NCI-H460 (cell line): Measurements from ENCODE around the gene ZNF302. TPM values are rescaled to one million over a fixed set of nuclear protein-coding genes. Genes with fewer than 3 reads are reported as not detected.

ENCODE experiments used
- DNase-seq: peaks from one replicate; pipeline ENCODE4 v3.0.0-alpha.2; 2016; ENCODE audit warnings: low read depth; ENCODE audit errors: extremely low read depth
- small RNA-seq, 2 experiments: library from RNA; depleted of rRNA; stranded (forward); fragments of <200 nt; gene quantifications; one replicate each; pipeline ENCODE3, GENCODE V24; 2014
- total RNA-seq: library from RNA; depleted of rRNA; stranded (reverse); fragments of >200 nt; shearing (Covaris generic); gene quantifications from 2 replicates; pipeline ENCODE4 v1.2.3, GENCODE V29; 2014; rRNA removed

The ZNF302 gene
- total RNA-seq, 1 experiment from 2014 or later = 15.7 TPM

- no peak for DNase-seq
Measured at GRCh38 chr19:34731019-34731829, 53.7 kb downstream of the ZNF302 start.

DNA sequence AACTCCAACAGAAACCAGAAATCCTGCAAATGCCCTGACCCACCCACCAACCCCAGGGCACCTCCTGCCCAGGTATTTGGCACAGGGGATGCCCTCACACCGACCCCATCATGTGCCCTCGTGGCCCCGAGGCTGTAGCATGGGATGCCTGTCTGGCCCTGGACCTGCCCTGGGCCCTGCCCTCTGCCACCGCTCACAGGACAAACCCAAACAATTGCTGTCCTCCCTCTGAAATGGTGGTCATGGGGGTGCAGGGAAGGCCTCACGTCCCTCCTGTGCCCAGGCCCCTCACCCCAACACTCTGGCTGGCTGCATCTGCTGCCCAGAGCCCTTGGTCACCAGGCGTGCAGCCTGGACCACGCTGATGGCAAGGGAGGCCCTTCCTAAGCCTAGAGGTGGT, 54.5 kb downstream of the ZNF302 start:
- no peak for DNase-seq

- DNase-seq = no peak
Measured at GRCh38 chr19:34732612-34733211, 55.2 kb downstream of the ZNF302 start.

- no peak for DNase-seq
Measured at GRCh38 chr19:34733266-34733745, 55.8 kb downstream of the ZNF302 start.

DNA sequence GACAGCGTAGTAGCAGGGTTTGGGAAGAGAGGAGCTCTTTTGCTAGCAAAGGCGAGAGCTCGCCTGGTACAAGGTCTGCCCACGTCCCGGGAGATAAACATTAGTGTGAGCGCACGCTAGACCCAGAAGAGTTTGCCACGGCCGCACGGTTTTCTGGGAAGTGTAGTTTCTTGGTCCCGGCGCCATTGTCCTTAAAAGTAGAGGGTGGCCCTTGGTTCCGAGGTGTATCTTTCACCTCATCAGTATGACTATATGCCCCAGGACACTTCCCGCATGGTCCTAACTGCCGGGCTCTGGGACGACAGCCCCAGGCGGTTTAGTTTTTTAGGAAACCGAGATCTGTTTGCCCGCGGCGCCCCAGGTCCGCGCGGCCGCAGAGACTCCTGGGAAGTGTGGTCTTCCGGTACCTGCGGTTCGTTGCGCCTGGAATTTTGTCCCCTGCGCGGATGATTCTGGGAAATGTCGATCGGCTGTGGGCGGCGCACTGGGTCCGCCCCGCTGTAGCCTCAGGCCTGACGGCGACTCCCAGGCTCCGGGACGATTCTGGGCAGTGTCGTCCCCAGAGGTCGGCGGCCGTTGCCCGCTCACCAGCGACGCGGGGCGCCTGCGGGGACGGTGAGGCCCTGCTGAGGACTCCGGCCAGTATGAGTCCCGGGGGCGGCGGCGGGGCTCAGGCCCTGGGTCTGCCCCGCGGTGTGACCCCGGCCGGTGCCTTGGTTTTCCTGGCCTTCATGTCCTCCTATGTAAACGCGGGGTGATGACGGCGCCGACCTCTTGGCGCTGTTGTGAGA, 56.5 kb downstream of the ZNF302 start, which contains the start of gene ZNF181:
TSS of gene ZNF181 (plus strand) at position 498 of the 791 bp plus-strand sequence. CDS start 795 bp downstream, outside the sequence.
- peak; percentile 82 for DNase-seq

DNA sequence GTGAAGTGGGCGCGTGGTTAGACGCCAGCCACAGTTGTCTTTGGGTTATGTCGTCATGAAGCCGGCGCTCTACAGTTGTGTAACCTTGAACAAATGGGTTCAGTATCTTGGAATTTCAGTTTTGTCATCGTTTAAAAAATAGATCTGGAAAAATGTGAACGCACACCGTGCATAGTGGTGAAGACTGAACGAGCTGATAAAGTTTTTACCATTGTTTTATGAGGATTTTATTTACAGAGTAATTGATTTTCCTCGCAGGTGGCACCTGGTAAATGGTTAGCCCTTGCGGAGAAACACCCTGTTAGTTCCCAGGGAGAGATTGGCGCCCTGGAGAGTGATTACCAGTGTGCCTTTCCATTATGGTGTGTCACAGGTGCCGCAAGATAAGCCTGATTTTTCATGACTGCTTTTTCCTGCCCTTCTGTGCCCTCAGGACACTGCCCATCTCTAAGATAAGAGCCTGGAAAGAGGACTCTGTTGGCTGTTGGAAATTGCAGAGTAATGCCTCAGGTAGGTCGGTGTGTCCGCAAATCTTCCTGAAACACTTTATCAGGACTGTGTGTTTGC, 57.1 kb downstream of the ZNF302 start:
- no peak for DNase-seq

Small RNAs within 50 kb of the gene (small RNA-seq; reads per million reads assigned to genes)
- gene RF00611 = 0 reads per million in 2 experiments

Other genes with a start within 250 kb of the ZNF302 start
- 179 and 191 TPM in 2 replicates for gene UBA2, start 249.3 kb upstream of the ZNF302 start, total RNA-seq
- 6.6 and 8.2 TPM in 2 replicates for gene WTIP, start 195.9 kb upstream of the ZNF302 start, total RNA-seq
- gene SCGB2B2, start 519 bp upstream of the ZNF302 start, total RNA-seq = 0.05 TPM in 1 of 2 replicates, not detected in the other
- gene ZNF181, start 56.6 kb downstream of the ZNF302 start, total RNA-seq = 12.6 and 14.7 TPM in 2 replicates
- gene ZNF599, start 95.5 kb downstream of the ZNF302 start, total RNA-seq = 0.84 and 0.98 TPM in 2 replicates
- 4.2 and 5.2 TPM in 2 replicates for gene ZNF30, start 249.2 kb downstream of the ZNF302 start, total RNA-seq